Breast epithelium (tissue), 4 donors: ENCODE data around the gene RNPC3. TPM values are rescaled to one million over a fixed set of nuclear protein-coding genes. Genes with fewer than 3 reads are reported as not detected.

Experiments used
- DNase-seq, 2 donors: peaks; one replicate each; pipeline ENCODE4 v3.0.0-alpha.2; 2019; ENCODE audit warnings: low spot score in 2 of 2
- H3K27ac ChIP-seq, 2 donors: fragments of 200-600 bp; sonication (generic) in 1 of 2; one replicate each; pipeline ENCODE4 v1.5.1; 2016 to 2019; ENCODE audit warnings: mild to moderate bottlenecking in 1 of 2
- H3K27me3 ChIP-seq, 2 donors: fragments of 200-600 bp; sonication (generic) in 1 of 2; one replicate each; pipeline versions ENCODE4 v1.5.1 to v1.6.0; 2017 to 2019; ENCODE audit warnings: control low read depth in 1 of 2, mild to moderate bottlenecking in 1 of 2
- H3K36me3 ChIP-seq: fragments of 200-600 bp; one replicate; pipeline ENCODE4 v1.5.1; 2019
- H3K4me1 ChIP-seq, 2 donors: fragments of 200-600 bp; sonication (generic); one replicate each; pipeline ENCODE4 v1.5.1; 2016 to 2019; ENCODE audit warnings: control low read depth in 1 of 2
- H3K4me3 ChIP-seq, 3 donors: fragments of 200-600 bp; sonication (generic); 1 replicate in 2 of 3; 2 replicates in 1 of 3; pipeline ENCODE4 v1.5.1; 2016 to 2019; ENCODE audit warnings: mild to moderate bottlenecking in 3 of 3, moderate library complexity in 2 of 3
- H3K9me3 ChIP-seq, 2 donors: fragments of 200-600 bp; sonication (generic) in 1 of 2; one replicate each; pipeline ENCODE4 v1.5.1; 2016 to 2019; ENCODE audit warnings: control low read depth in 1 of 2
- POLR2A ChIP-seq: fragments of 450-650 bp; IDR thresholded peaks from one replicate; pipeline ENCODE4 v1.6.1; 2016; ENCODE audit warnings: antibody characterized with exemption, mild to moderate bottlenecking, moderate library complexity
- POLR2AphosphoS5 ChIP-seq, 3 donors: sonication (generic); formaldehyde crosslinking; IDR thresholded peaks; one replicate each; pipeline ENCODE4 v1.6.1; 2017; ENCODE audit warnings: antibody characterized with exemption in 3 of 3
- intact Hi-C: fragments of 100-400 bp; cut with DNase I; formaldehyde crosslinking; loops from one replicate; pipeline ENCODE4 v1.15.1; 2023; ENCODE audit warnings: low total_unique reads
- total RNA-seq, 3 donors: library from RNA; depleted of rRNA; stranded (reverse); fragments of >200 nt; gene quantifications; one replicate each; pipeline ENCODE4 v1.1.0, GENCODE V29; 2016
- TF ChIP-seq, protein P1 (sequence below), 3 donors: fragments of 450-650 bp; IDR thresholded peaks; one replicate each; pipeline ENCODE4 v1.5.1; 2016 to 2017; ENCODE audit warnings: antibody characterized with exemption in 3 of 3, mild to moderate bottlenecking in 3 of 3, moderate library complexity in 3 of 3

The RNPC3 gene
- total RNA-seq, 3 donors from 2014 or later = 41.0 to 67.8 (median 58.7) TPM

DNA sequence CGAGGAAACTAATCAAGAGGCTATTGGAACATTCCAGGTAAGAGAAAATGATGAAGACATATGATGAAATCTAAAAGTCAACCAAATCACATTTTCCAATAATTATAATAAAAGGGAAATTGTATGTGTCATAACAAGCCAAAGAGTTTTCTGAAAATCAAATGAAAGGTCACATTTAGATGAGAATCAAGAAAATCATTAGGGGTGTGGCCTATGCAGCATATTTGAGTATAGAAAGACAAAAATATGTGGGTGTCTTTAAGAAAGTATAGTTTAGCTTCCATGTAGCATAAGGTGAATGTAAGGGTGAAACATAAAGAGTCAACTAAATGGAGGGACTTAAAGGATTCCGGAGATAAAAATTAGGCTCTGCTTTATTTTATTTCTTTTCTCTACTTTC lies 9.2 kb upstream of the RNPC3 start:
- no peak overlapping the region for H3K4me3 ChIP-seq
- no peak overlapping the region for H3K27ac ChIP-seq
- TF ChIP-seq POLR2AphosphoS5 (IDR thresholded peaks at IDR 0.05) (no peak), POLR2A (no peak)
- TF ChIP-seq, protein P1, sequence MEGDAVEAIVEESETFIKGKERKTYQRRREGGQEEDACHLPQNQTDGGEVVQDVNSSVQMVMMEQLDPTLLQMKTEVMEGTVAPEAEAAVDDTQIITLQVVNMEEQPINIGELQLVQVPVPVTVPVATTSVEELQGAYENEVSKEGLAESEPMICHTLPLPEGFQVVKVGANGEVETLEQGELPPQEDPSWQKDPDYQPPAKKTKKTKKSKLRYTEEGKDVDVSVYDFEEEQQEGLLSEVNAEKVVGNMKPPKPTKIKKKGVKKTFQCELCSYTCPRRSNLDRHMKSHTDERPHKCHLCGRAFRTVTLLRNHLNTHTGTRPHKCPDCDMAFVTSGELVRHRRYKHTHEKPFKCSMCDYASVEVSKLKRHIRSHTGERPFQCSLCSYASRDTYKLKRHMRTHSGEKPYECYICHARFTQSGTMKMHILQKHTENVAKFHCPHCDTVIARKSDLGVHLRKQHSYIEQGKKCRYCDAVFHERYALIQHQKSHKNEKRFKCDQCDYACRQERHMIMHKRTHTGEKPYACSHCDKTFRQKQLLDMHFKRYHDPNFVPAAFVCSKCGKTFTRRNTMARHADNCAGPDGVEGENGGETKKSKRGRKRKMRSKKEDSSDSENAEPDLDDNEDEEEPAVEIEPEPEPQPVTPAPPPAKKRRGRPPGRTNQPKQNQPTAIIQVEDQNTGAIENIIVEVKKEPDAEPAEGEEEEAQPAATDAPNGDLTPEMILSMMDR (IDR thresholded peaks at IDR 0.05) = no peak
- no peak for DNase-seq
- H3K9me3 ChIP-seq = no peaks in the 10 kb centered on the region
- intact Hi-C loops = no loop called here
- no peaks in the 10 kb centered on the region for H3K27me3 ChIP-seq
- H3K4me1 ChIP-seq = no peaks in the 10 kb centered on the region
- no peaks in the 10 kb centered on the region for H3K36me3 ChIP-seq

DNA sequence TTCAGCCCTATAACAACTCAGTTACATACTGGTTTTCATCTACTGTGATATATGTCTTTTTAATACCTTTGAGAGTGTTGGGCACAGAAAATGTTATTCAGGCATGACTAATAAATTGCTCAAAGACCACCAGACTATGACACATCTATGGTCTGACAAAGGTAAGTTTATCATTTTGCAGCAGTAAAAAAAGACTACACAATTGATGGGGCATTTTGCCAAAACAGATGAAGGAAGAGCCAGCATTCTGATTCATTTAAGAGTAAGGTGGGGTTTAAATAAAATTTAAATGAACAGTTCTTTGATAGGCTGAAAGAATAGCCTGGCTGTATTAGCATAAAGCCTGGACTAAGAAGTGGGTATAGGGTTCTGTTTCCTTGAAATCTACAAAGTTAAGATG lies 8.8 kb upstream of the RNPC3 start:
- intact Hi-C loops = no loop called here
- no peaks in the 10 kb centered on the region for H3K36me3 ChIP-seq
- TF ChIP-seq, protein P1 (IDR thresholded peaks at IDR 0.05) = no peak
- no peak for TF ChIP-seq POLR2A
- TF ChIP-seq POLR2AphosphoS5 (IDR thresholded peaks at IDR 0.05) = no peak
- H3K27ac ChIP-seq = no peak overlapping the region
- H3K4me1 ChIP-seq = no peaks in the 10 kb centered on the region
- no peak for DNase-seq
- H3K27me3 ChIP-seq = no peaks in the 10 kb centered on the region
- H3K4me3 ChIP-seq = no peak overlapping the region
- no peaks in the 10 kb centered on the region for H3K9me3 ChIP-seq

DNA sequence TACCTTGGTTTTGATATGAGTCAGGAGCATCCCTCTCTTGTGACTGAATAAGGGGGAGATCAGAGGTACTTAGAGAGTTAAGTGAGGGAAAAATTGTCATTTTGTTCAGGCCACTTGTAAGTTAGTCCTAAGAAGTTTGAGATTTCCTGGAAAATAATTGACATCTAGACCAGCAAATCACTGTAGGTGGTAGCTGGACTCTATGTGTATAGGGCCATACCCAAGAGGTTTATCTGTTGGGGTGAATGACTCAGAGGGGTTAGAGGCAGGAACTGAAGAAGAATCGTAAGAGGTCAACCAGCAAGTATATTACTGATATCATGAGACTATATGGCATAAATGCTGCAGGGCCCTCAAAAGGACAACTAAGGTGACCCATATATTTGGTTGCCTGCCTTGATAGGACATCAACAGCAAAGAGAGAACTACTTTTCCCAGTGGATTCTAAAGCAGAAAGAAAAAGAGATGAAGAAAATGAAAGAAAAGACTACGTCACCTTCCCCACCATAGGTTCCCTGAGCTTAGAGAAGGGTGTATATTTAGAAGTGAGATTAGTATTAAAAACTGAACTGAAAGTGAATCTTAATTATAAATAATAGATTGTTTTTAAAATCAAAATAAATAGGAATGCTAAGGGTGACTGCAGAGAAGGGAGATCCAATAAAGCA lies 8.0 kb upstream of the RNPC3 start:
- no peaks in the 10 kb centered on the region for H3K36me3 ChIP-seq
- H3K4me1 ChIP-seq = no peaks in the 10 kb centered on the region
- no peaks in the 10 kb centered on the region for H3K27me3 ChIP-seq
- no peak overlapping the region for H3K27ac ChIP-seq
- no peak overlapping the region for H3K4me3 ChIP-seq
- no peak for DNase-seq
- no peaks in the 10 kb centered on the region for H3K9me3 ChIP-seq
- TF ChIP-seq POLR2AphosphoS5 (IDR thresholded peaks at IDR 0.05) = no peak
- no peak for TF ChIP-seq POLR2A
- TF ChIP-seq, protein P1 (IDR thresholded peaks at IDR 0.05) = no peak
- intact Hi-C loops = no loop called here

DNA sequence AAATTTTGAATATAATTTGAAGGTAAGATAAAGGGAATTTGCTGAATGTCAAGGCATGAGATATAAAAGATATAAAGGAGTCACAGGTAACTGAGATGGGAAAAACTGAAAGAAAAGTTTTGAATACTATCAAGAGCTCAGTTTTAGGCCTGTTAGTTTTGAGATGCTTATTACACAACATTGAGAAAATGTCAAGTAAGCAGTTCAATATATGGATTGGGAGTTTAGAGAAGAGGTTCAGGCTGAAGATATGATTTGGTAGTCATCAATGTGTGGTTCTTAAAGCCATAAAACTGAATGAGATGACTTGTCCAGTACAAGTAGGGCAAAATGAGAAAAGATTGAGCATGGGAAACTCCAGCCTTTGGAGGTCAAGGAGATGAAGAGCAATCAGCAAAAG lies 4.7 kb upstream of the RNPC3 start:
- Histone ChIP-seq H3K36me3 (no peaks in the 10 kb centered on the region), H3K27me3 (no peaks in the 10 kb centered on the region), H3K27ac (no peak overlapping the region), H3K4me3 (no peak overlapping the region), H3K9me3 (no peaks in the 10 kb centered on the region), H3K4me1 (no peaks in the 10 kb centered on the region)
- TF ChIP-seq POLR2AphosphoS5 (IDR thresholded peaks at IDR 0.05) (no peak), POLR2A (no peak)
- TF ChIP-seq, protein P1 (IDR thresholded peaks at IDR 0.05) = no peak
- intact Hi-C loops = no loop called here
- no peak for DNase-seq

DNA sequence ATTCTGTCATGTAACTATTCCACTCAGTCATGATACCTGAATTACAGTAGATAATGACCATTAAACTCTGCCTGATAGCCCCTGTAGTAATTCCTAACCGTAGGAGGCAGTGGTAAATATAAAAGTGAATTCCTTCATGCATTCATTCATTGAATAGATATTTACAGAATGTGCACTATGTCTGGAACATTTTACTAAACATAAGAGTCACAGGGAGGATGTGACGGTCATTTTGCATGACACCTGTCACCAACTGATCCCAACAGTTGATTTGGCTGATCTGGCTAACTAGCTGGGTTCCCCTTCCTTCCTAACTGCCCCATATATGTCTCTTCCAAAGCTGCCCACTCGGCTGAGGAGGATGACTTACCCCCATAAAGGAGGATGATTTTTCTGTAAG lies 2.2 kb upstream of the RNPC3 start:
- intact Hi-C loops = no loop called here

More for the DNA sequence above, 2.2 kb upstream of the RNPC3 start:
- peaks cover 0 to 6% of the 10 kb centered on the region in 2 donors for H3K4me1 ChIP-seq
- DNase-seq = no peak
- no peaks in the 10 kb centered on the region for H3K9me3 ChIP-seq
- no peaks in the 10 kb centered on the region for H3K36me3 ChIP-seq
- H3K27me3 ChIP-seq = no peaks in the 10 kb centered on the region
- H3K4me3 ChIP-seq = no peak overlapping the region
- TF ChIP-seq POLR2AphosphoS5 (IDR thresholded peaks at IDR 0.05) = no peak
- TF ChIP-seq, protein P1 (IDR thresholded peaks at IDR 0.05) = no peak
- TF ChIP-seq POLR2A = no peak
- no peak overlapping the region for H3K27ac ChIP-seq
